PC-9 (cell line): ENCODE data around the gene IL18RAP. TPM values are rescaled to one million over a fixed set of nuclear protein-coding genes. Genes with fewer than 3 reads are reported as not detected.

Experiments
- BruUV-seq: library from RNA; stranded (reverse); fragments of 400-500 nt; replicated peaks from 2 replicates; lab custom pipeline; 2021; lab: Mats Ljungman, UMichigan
- CTCF ChIA-PET: fragments of 300-600 bp; sonication (Branson Sonifier 250); formaldehyde crosslinking; loops from one replicate; lab custom pipeline; 2022; ENCODE audit warnings: antibody characterized with exemption; lab: Charles Lee
- POLR2A ChIA-PET: fragments of 300-600 bp; sonication (Branson Sonifier 250); formaldehyde crosslinking; loops from one replicate; lab custom pipeline; 2022; ENCODE audit warnings: antibody characterized with exemption; ENCODE audit not compliant: unreplicated experiment; lab: Charles Lee
- DNase-seq, 2 experiments: peaks; one replicate each; pipeline versions ENCODE4 v3.0.0 to v3.0.0-alpha.2; 2015 to 2022; ENCODE audit warnings: mixed read lengths in 1 of 2
- H2AFZ ChIP-seq: fragments of 200-600 bp; sonication (generic); 2 replicates; pipeline ENCODE4 v1.8.1; 2017; ENCODE audit warnings: antibody characterized with exemption
- H3F3A ChIP-seq: fragments of 200-600 bp; sonication (generic); 2 replicates; pipeline ENCODE4 v1.8.1; 2017; ENCODE audit warnings: antibody characterized with exemption, mild to moderate bottlenecking, low read depth; ENCODE audit not compliant: insufficient read depth
- H3K27ac ChIP-seq: fragments of 200-600 bp; sonication (generic); 2 replicates; pipeline ENCODE4 v1.6.1; 2016; ENCODE audit warnings: mixed run types
- H3K27me3 ChIP-seq: fragments of 200-600 bp; sonication (generic); 2 replicates; pipeline ENCODE4 v1.6.1; 2016; ENCODE audit warnings: low read depth, mixed run types; ENCODE audit not compliant: insufficient read depth
- H3K36me3 ChIP-seq: fragments of 200-600 bp; sonication (generic); 2 replicates; pipeline ENCODE4 v1.6.1; 2016; ENCODE audit warnings: low read depth, mixed run types
- H3K4me1 ChIP-seq: fragments of 200-600 bp; sonication (generic); replicated peaks from 2 replicates; pipeline ENCODE4 v1.6.1; 2016; ENCODE audit warnings: mixed run types; ENCODE audit not compliant: insufficient read depth
- H3K4me2 ChIP-seq: fragments of 200-600 bp; sonication (generic); 2 replicates; pipeline ENCODE4 v1.6.1; 2017; ENCODE audit warnings: mixed run types
- H3K4me3 ChIP-seq: fragments of 200-600 bp; sonication (generic); 2 replicates; pipeline ENCODE4 v1.6.1; 2016; ENCODE audit warnings: mixed run types
- H3K79me2 ChIP-seq: fragments of 200-600 bp; sonication (generic); 2 replicates; pipeline ENCODE4 v1.6.1; 2017; ENCODE audit warnings: low read depth, mixed run types
- H3K9me2 ChIP-seq: fragments of 200-600 bp; sonication (generic); 2 replicates; pipeline ENCODE4 v1.8.1; 2017; ENCODE audit warnings: mild to moderate bottlenecking; ENCODE audit not compliant: insufficient read depth
- H3K9me3 ChIP-seq: fragments of 200-600 bp; sonication (generic); 2 replicates; pipeline ENCODE4 v1.8.1; 2016; ENCODE audit warnings: low read depth; ENCODE audit not compliant: insufficient read depth
- H4K20me1 ChIP-seq: fragments of 200-600 bp; sonication (generic); 2 replicates; pipeline ENCODE4 v1.8.1; 2017; ENCODE audit not compliant: insufficient read depth
- EZH2 ChIP-seq: fragments of 200-600 bp; sonication (generic); IDR thresholded peaks from 2 replicates; pipeline ENCODE4 v1.8.0; 2017; ENCODE audit warnings: antibody characterized with exemption, low read depth
- intact Hi-C: fragments of 100-400 bp; cut with micrococcal nuclease; formaldehyde crosslinking; loops from one replicate; pipeline ENCODE4 v1.10.0; 2022; ENCODE audit not compliant: unreplicated experiment
- total RNA-seq: library from RNA; stranded (reverse); gene quantifications from 2 replicates; pipeline ENCODE4 v1.2.3, GENCODE V29; 2021
- TF ChIP-seq, protein P1 (sequence below): fragments of 200-600 bp; sonication (generic); conservative IDR thresholded peaks from 2 replicates; pipeline ENCODE4 v1.6.1; 2017; ENCODE audit warnings: mixed run types, antibody characterized with exemption, mild to moderate bottlenecking, moderate library complexity

IL18RAP gene
- total RNA-seq, 1 experiment from 2014 or later: not detected

DNA sequence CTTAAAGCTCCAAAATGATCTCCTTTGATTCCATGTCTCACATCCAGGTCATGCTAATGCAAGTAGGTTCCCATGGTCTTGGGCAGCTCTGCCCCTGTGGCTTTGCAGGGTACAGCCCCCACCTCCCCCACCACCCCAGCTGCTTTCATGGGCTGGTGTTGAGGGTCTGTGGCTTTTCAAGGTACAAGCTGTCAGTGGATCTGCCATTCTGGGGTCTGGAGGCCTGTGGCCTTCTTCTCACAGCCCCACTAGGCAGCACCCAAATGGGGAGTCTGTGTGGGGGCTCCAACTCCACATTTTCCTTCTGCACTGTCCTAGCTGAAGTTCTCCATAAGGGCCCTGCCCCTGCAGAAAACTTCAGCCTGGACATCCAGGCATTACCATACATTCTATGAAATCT lies 69.0 kb downstream of the IL18RAP start:
- ChIA-PET POLR2A (no interaction called here), CTCF (no interaction called here)
- H3K27me3 ChIP-seq: no peaks in the 10 kb centered on the region
- H3K27ac ChIP-seq: no peak overlapping the region
- TF ChIP-seq, protein P1, sequence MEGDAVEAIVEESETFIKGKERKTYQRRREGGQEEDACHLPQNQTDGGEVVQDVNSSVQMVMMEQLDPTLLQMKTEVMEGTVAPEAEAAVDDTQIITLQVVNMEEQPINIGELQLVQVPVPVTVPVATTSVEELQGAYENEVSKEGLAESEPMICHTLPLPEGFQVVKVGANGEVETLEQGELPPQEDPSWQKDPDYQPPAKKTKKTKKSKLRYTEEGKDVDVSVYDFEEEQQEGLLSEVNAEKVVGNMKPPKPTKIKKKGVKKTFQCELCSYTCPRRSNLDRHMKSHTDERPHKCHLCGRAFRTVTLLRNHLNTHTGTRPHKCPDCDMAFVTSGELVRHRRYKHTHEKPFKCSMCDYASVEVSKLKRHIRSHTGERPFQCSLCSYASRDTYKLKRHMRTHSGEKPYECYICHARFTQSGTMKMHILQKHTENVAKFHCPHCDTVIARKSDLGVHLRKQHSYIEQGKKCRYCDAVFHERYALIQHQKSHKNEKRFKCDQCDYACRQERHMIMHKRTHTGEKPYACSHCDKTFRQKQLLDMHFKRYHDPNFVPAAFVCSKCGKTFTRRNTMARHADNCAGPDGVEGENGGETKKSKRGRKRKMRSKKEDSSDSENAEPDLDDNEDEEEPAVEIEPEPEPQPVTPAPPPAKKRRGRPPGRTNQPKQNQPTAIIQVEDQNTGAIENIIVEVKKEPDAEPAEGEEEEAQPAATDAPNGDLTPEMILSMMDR: no peak
- TF ChIP-seq EZH2: no peak
- no TSS peak for BruUV-seq
- H3K4me1 ChIP-seq: peaks cover 27% of the 10 kb centered on the region
- intact Hi-C loops: no loop called here
- H3K4me3 ChIP-seq: no peak overlapping the region
- no peak overlapping the region for H3K4me2 ChIP-seq
- H3F3A ChIP-seq: peaks cover 18% of the 10 kb centered on the region
- 0 out of 2 replicates have a peak, but pooled peaks cover 4% of the 10 kb centered on the region for H3K36me3 ChIP-seq
- no peak for DNase-seq
- no peaks in the 10 kb centered on the region for H4K20me1 ChIP-seq
- H3K9me3 ChIP-seq: peaks cover 18% of the 10 kb centered on the region
- no peaks in the 10 kb centered on the region for H3K9me2 ChIP-seq
- no peaks in the 10 kb centered on the region for H3K79me2 ChIP-seq
- H2AFZ ChIP-seq: no peak overlapping the region

DNA sequence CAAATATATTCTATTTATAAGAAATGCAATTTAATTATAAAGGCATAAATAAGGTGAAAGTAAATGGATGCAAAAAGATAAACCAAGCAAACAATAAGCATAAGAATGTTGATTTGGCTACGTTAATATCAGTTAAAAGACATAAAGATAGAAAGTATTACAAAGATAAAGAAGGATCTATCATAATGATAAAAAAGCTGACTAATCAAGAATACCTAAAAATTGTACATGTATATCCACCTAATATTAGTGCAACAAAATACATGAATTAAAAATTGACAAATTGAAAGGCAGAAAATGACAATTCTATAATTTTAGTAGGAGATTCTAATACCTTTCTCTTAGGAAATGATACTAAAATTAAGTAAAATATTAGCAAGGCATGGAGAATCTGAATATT lies 71.6 kb downstream of the IL18RAP start:
- H3K36me3 ChIP-seq: 0 out of 2 replicates have a peak, but pooled peaks cover 4% of the 10 kb centered on the region
- no peak overlapping the region for H3K4me2 ChIP-seq
- no peak overlapping the region for H3K27ac ChIP-seq
- intact Hi-C loops: no loop called here
- H3K9me3 ChIP-seq: peaks cover 12% of the 10 kb centered on the region
- ChIA-PET POLR2A (no interaction called here), CTCF (no interaction called here)
- H2AFZ ChIP-seq: no peak overlapping the region
- no peak overlapping the region for H3K4me3 ChIP-seq
- peaks cover 4% of the 10 kb centered on the region; the same call in 1 of the 2 replicates for H3K4me1 ChIP-seq
- H3K79me2 ChIP-seq: no peaks in the 10 kb centered on the region
- H3K27me3 ChIP-seq: no peaks in the 10 kb centered on the region
- H3F3A ChIP-seq: no peaks in the 10 kb centered on the region
- no TSS peak for BruUV-seq
- no peak for DNase-seq
- no peaks in the 10 kb centered on the region for H3K9me2 ChIP-seq
- TF ChIP-seq, protein P1: no peak
- no peak for TF ChIP-seq EZH2
- H4K20me1 ChIP-seq: no peaks in the 10 kb centered on the region

DNA sequence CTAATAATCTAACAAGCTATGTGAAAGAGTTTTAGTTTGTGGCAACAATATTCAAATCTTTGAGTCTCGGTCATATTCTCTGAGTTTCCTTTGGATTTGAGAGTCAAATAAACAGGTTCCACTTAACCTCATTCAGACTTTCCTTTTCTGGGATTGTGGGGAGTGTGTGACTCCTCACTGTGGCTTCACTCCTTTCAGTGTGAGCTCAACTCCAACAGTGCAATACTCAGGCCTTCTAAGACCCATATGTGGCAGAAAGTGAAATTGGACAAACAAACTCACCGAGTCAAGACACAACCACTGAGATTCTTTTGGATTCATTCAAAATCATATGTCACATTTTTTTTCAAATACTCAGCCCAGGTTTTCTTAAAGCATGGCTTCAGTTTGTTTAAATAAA lies 75.5 kb downstream of the IL18RAP start:
- H4K20me1 ChIP-seq: no peaks in the 10 kb centered on the region
- no peaks in the 10 kb centered on the region for H3F3A ChIP-seq
- H3K4me3 ChIP-seq: no peak overlapping the region
- 0 out of 2 replicates have a peak, but pooled peaks cover 4% of the 10 kb centered on the region for H3K36me3 ChIP-seq
- H3K4me1 ChIP-seq: no peaks in the 10 kb centered on the region
- no peak for DNase-seq
- H3K9me3 ChIP-seq: peaks cover 8% of the 10 kb centered on the region; the same call in 1 of the 2 replicates
- intact Hi-C loops: no loop called here
- no peak overlapping the region for H3K27ac ChIP-seq
- H3K79me2 ChIP-seq: no peaks in the 10 kb centered on the region
- CTCF ChIA-PET: interaction anchor here (0.6 kb wide), 1 partner anchor 55 kb away, joined by 3 read pairs; no protein-coding TSS in a partner anchor
- no peaks in the 10 kb centered on the region for H3K9me2 ChIP-seq
- H3K4me2 ChIP-seq: no peak overlapping the region
- no peak overlapping the region for H2AFZ ChIP-seq
- H3K27me3 ChIP-seq: no peaks in the 10 kb centered on the region
- no TSS peak for BruUV-seq
- POLR2A ChIA-PET: interaction anchor here (0.7 kb wide), 1 partner anchor 149 kb away, joined by 3 read pairs; no protein-coding TSS in a partner anchor
- TF ChIP-seq EZH2: no peak
- TF ChIP-seq, protein P1: no peak
